HG02870 (cell line): ENCODE results near the gene PGM5.
"Not testable (repeated sequence)": the region's sequence is repeated elsewhere in the genome, so short reads cannot be mapped to it uniquely, and the experiment has no call there.

Experiments
- ATAC-seq: cut with Tn5 transposase; IDR thresholded peaks from one replicate; pipeline ENCODE4 v1.9.1; 2021; ENCODE audit warnings: mild to moderate bottlenecking, moderate library complexity; ENCODE audit not compliant: unreplicated experiment

Gene PGM5

DNA sequence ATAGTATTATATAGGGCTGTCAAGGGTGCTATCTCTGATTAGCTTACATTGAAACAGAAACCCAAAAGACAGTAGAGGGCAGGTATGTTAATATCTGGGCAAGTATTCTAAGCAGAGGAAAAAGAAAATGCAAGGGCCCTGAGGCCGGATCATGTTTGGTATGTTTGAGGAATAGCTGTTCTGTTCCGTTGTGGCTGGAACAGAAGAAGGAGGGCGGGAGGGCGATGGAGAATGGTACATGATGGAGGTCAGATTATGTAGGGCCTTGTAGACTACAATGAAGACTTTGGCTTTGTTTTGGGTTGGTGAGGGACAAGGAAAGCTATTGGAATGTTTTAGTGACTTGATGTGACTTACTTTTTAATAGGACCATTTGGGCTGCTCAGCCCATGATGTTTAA lies 19.4 kb downstream of the PGM5 start:
- not testable (repeated sequence) for ATAC-seq

DNA sequence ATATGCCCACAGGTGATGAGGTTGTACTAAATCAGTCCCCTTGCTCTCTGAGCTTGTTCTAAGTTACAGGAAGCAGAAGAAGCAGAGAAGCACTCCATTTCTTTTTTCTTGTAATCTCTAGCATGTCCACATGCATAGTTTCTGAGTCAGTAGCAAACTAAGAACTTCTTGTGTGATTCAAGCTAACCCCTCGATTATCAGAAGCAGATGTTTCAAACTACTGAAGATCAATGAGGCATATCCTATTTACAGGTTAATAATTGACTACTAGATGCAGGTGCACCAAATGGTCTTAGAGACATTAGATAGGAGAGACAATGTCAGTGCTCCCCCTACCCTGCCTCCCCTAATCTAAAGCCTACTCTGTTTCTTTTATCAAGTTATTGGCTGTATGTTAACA lies 21.3 kb downstream of the PGM5 start:
- not testable (repeated sequence) for ATAC-seq

GRCh38 chr9:68383894-68384293 lies 27.5 kb downstream of the PGM5 start:
- not testable (repeated sequence) for ATAC-seq

GRCh38 chr9:68389558-68389957 lies 33.1 kb downstream of the PGM5 start:
- ATAC-seq = not testable (repeated sequence)

DNA sequence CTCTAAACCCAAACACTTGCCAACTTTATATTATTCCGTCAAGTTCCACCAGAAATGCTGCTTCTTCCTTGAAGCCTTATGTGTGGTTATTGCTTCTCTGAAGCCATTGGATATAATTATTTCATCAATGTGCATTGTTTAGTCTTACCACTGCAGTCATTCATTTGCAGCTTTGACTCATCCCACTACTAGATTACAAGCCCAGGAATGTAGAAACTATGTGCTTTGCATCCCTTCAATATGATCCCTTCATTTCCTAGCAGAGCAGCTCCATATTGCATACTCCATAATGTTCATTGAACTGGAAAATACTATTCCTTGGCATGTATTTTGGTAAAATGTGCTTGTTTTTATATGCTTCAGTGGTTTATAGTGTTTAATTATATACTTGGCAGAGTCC lies 34.3 kb downstream of the PGM5 start:
- not testable (repeated sequence) for ATAC-seq

DNA sequence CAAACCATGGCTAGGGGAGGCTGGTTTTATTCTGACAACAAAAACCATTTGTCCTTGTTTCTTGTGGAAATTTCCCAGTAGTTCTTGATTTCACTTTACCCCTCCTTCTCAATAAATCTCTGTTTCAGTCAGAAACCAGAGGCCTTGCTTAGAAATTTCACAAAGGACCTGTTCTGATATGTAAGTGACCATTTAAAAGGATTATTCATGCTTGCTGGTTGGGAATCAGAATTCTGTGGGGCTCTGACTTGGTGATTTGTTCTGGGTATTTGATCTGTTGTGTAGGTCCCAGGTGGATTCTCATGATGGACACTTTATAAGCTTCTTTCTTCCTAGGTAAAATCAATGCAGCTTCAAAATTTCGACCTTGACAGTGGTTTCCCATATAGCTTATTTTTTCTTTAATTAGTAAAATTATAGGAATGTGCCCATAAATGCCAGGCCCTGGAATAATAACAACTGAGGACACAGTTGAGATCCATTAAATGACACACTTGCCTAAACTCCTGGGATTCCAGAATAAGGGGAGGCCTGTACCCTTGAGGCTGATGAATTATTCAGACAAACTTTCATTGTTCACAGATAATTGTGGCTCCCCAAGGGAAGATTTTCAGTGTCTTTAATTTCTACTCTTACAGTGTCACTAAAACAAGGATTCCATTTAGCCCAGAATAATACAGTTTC lies 40.1 kb downstream of the PGM5 start:
- ATAC-seq = not testable (repeated sequence)

- ATAC-seq = not testable (repeated sequence)
Observed at GRCh38 chr9:68397095-68397423, 40.6 kb downstream of the PGM5 start.

DNA sequence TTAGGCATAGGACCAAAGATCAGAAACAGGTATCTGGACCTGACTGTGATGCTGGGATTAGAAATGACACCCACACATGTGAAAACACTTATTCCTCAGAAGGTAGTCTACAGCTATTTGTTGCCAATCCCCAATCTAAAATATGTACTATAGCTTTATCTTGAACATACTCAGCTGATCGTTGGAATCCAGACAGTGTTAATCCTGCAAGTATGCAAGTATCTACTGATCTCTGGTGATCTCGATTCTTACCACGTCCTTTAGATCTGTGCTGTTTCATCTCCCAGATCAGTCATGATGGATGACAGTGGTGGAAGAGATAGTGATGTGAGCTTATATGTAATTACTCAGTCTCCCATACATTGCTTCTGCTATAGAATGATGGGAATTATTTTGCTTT lies 41.4 kb downstream of the PGM5 start:
- not testable (repeated sequence) for ATAC-seq

DNA sequence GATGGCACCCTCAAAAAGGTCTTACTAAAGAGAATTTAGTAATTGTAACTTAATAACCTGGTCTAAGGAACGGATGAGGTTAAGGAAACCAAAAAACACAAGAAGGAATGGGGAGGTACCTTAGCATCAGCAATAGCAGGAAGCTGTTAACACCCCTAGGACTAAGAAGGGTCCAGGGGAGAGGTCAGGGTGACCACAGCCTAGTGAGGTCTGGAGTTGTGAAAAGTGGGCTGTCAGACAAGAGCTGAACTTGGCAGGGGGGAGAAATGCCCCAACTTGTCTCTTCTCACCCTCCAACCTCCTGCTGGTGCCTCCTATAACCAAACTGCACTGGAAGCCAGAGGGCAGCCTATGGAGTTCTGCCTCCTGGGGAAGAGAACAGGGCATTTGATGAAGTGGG lies 41.9 kb downstream of the PGM5 start:
- ATAC-seq = not testable (repeated sequence)

GRCh38 chr9:68404421-68405185 lies 48.2 kb downstream of the PGM5 start:
- ATAC-seq = not testable (repeated sequence)

DNA sequence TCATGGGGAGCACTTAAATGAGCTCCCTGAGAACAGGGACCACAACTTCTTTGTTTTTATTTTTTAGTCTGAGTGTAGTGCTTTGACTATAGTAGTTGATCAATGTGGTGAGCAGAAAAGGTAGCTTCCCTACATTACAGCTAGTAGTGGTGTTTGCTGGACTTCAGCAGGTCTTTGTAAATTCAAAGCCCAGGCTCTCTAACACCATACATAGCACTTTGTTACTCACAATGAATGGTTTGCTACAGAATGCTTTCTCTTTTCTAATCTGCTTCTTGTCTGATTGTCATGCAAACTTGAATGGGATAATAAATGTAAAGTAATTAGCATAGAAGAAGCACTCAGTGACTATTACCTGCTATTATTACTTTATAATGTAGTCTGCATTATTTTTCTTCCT lies 55.5 kb downstream of the PGM5 start:
- ATAC-seq = not testable (repeated sequence)

GRCh38 chr9:68412754-68413153 lies 56.3 kb downstream of the PGM5 start:
- ATAC-seq = not testable (repeated sequence)

- ATAC-seq = not testable (repeated sequence)
Observed at GRCh38 chr9:68415065-68415464, 58.7 kb downstream of the PGM5 start.

GRCh38 chr9:68416936-68417564 lies 60.6 kb downstream of the PGM5 start:
- ATAC-seq = no peak

DNA sequence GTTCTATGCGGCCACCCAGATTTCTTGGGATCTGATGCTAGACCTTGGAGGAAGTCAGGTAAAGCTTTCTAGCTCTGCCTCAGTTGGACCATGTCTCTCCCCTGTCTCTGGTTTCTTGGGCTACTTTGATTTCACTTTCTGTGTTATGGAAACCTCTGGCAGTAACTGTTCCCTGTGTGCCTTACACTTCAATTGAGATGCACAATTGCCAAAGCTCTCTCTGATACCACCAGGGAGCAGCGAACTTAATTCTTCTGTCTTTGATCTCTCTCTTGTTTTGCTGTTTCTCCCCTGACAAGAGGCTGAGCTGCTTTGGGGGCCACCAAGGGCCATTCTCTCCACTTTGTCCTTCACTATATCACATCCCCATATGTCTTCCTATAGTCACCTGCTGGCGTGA lies 61.4 kb downstream of the PGM5 start:
- no peak for ATAC-seq

DNA sequence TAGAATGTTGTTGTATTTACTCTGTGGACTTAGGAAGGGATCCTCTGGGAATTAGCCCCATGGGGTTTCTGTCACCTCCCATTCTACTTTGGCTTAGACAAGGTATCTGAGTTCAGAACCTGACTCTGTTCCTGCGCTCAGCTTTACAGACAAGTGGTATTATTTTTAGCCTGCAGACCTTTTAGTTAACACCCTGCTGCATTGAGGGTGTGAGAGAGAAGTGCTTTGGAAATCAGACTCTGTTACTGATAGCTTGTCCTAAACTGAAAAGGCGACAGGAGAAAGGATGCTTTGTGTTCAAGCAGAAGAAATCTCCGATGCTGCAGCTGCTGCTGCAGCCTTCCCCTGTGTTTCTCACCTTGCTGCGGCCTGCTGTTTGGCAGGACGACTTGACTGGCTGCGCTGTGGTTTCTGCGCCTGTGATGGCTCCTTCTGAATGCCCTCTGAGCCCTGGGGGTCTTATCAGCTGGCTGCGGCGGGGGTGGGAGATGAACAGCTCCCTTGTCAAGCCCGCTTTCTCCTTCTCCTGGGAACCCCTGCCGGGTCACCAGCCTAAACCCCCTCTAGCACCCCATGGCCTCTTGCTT lies 61.9 kb downstream of the PGM5 start:
- no peak for ATAC-seq

- ATAC-seq = no peak
Observed at GRCh38 chr9:68419901-68420300, 63.5 kb downstream of the PGM5 start.

- no peak for ATAC-seq
Observed at GRCh38 chr9:68426755-68427154, 70.3 kb downstream of the PGM5 start.

DNA sequence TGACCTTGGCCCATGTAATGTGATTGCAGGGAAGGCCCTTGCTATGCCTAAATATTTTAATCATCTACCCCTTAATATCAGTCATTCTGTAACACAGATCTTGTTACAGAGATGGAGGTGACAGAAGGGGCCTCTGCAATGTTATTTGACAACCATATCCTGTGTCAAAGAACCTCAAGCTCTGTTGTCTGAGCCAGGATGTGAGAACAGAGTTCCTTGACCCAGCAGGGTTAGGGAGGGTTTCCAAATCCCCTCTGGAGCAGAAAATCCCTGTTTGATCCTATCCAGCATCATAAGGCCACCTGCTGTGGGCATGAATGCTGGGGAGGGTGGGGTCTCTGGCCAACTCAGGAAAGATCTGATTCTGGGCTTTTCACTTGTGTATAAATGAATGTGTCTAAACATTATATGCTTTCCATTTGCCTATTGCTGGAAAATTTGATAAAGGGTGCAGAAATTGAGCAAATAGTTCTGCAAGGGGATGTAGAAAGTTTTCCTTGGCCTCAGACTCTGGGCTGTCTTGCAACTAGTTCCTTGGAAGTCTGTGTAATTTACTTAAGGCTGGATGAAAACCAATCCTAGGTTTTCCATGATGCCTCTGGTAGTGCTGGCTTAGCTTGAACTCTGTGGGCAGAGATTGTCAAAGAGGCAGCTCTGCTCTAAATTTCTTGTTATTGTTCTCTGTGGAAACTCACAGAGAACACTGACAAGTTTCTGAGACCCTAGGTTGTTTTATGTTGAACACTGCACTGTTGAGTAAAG lies 71.0 kb downstream of the PGM5 start:
- ATAC-seq = no peak

DNA sequence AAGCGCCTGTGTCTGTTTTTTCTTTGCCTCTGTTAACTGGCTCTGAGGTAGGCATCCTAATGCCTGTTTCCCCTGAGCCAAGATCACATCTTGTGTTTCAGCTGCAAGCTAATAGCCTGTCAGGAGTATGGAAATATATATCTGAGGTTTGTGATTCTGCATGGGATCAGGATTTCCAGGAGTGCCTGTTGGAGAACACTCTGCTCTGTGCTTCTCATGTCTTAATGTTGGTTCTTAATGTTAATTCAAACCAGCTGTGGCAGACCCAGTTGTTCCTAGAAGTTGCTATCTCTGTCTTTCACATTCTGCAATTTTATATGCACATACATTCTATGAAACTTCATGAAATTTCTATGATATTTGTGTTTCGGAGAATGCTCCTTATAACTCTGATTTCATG lies 72.1 kb downstream of the PGM5 start:
- no peak for ATAC-seq

- ATAC-seq = no peak
Observed at GRCh38 chr9:68429631-68430030, 73.2 kb downstream of the PGM5 start.
